SJSA1 (cell line): ENCODE measurements around the gene BCL6B. TPM values are rescaled to one million over a fixed set of nuclear protein-coding genes. Genes with fewer than 3 reads are reported as not detected.
A peak's percentile ranks its signal among the peaks of the same experiment; 100 is the strongest.

Experiments used
- DNase-seq, 2 experiments: peaks; one replicate each; pipeline ENCODE4 v3.0.0-alpha.2; 2015 to 2020; ENCODE audit warnings: low spot score in 2 of 2, low read depth in 1 of 2
- H3K27ac ChIP-seq: fragments of 250-450 bp; sonication (Bioruptor Pico); 2 replicates; pipeline ENCODE4 v1.5.1; 2020; ENCODE audit warnings: mild to moderate bottlenecking, moderate library complexity
- H3K27me3 ChIP-seq: fragments of 250-450 bp; sonication (Bioruptor Pico); replicated peaks from 2 replicates; pipeline ENCODE4 v1.5.1; 2020; ENCODE audit warnings: mild to moderate bottlenecking, moderate library complexity
- H3K36me3 ChIP-seq: fragments of 250-450 bp; sonication (Bioruptor Pico); 2 replicates; pipeline ENCODE4 v1.5.1; 2020; ENCODE audit warnings: mild to moderate bottlenecking
- H3K4me1 ChIP-seq: fragments of 250-450 bp; sonication (Bioruptor Pico); replicated peaks from 2 replicates; pipeline ENCODE4 v1.6.1; 2021; ENCODE audit warnings: mild to moderate bottlenecking
- H3K4me3 ChIP-seq: fragments of 250-450 bp; sonication (Bioruptor Pico); 2 replicates; pipeline ENCODE4 v1.5.1; 2020; ENCODE audit warnings: mild to moderate bottlenecking
- H3K9me3 ChIP-seq: fragments of 250-450 bp; sonication (Bioruptor Pico); replicated peaks from 2 replicates; pipeline ENCODE4 v1.5.1; 2020; ENCODE audit warnings: mild to moderate bottlenecking
- total RNA-seq: library from RNA; depleted of rRNA; stranded (reverse); fragments of >200 nt; shearing (Covaris generic); gene quantifications from 2 replicates; pipeline ENCODE4 v1.2.3, GENCODE V29; 2014

Gene BCL6B
- total RNA-seq, 1 experiment from 2014 or later = not detected

GRCh38 chr17:7016886-7017826 is 5.7 kb upstream of the BCL6B start:
- no peak overlapping the region for H3K27ac ChIP-seq

GRCh38 chr17:7017827-7018200 is 5.0 kb upstream of the BCL6B start:
- H3K27me3 ChIP-seq = no peaks in the 10 kb centered on the region
- peaks cover 45% of the 10 kb centered on the region for H3K4me1 ChIP-seq
- no peak for DNase-seq
- no peak overlapping the region for H3K4me3 ChIP-seq
- H3K36me3 ChIP-seq = peaks cover 16% of the 10 kb centered on the region
- H3K27ac ChIP-seq = no peak overlapping the region
- H3K9me3 ChIP-seq = no peaks in the 10 kb centered on the region

More at GRCh38 chr17:7016886-7017826, 5.7 kb upstream of the BCL6B start:
- H3K27me3 ChIP-seq = no peaks in the 10 kb centered on the region
- H3K9me3 ChIP-seq = no peaks in the 10 kb centered on the region
- H3K4me3 ChIP-seq = no peak overlapping the region
- DNase-seq = no peak
- peaks cover 41% of the 10 kb centered on the region for H3K4me1 ChIP-seq
- peaks cover 16% of the 10 kb centered on the region for H3K36me3 ChIP-seq

GRCh38 chr17:7018331-7018964 is 4.4 kb upstream of the BCL6B start:
- H3K4me3 ChIP-seq = no peak overlapping the region
- H3K27me3 ChIP-seq = no peaks in the 10 kb centered on the region
- no peaks in the 10 kb centered on the region for H3K9me3 ChIP-seq
- peaks cover 16% of the 10 kb centered on the region for H3K36me3 ChIP-seq
- peaks cover 42% of the 10 kb centered on the region for H3K4me1 ChIP-seq
- DNase-seq = no peak
- H3K27ac ChIP-seq = no peak overlapping the region

GRCh38 chr17:7019367-7019766 is 3.5 kb upstream of the BCL6B start:
- Histone ChIP-seq H3K36me3 (peaks cover 7% of the 10 kb centered on the region), H3K27ac (peak overlapping the region; percentile 61), H3K4me1 (peaks cover 34% of the 10 kb centered on the region), H3K4me3 (no peak overlapping the region), H3K27me3 (no peaks in the 10 kb centered on the region), H3K9me3 (no peaks in the 10 kb centered on the region)
- no peak for DNase-seq

GRCh38 chr17:7019839-7020519 is 2.9 kb upstream of the BCL6B start:
- Histone ChIP-seq H3K36me3 (peaks cover 6% of the 10 kb centered on the region; the same call in 1 of the 2 replicates), H3K9me3 (no peaks in the 10 kb centered on the region), H3K27me3 (no peaks in the 10 kb centered on the region), H3K4me3 (peak overlapping the region; percentile 20), H3K27ac (peak overlapping the region; percentile 61), H3K4me1 (peaks cover 34% of the 10 kb centered on the region)
- peak in 1 of 2 experiments; percentile 50 for DNase-seq

- peaks cover 6% of the 10 kb centered on the region; the same call in 1 of the 2 replicates for H3K36me3 ChIP-seq
- no peak overlapping the region for H3K27ac ChIP-seq
- peaks cover 23% of the 10 kb centered on the region for H3K4me1 ChIP-seq
- no peaks in the 10 kb centered on the region for H3K27me3 ChIP-seq
- H3K4me3 ChIP-seq = no peak overlapping the region
- no peaks in the 10 kb centered on the region for H3K9me3 ChIP-seq
- DNase-seq = no peak
Observed at GRCh38 chr17:7020894-7021664, 1.8 kb upstream of the BCL6B start.

- H3K36me3 ChIP-seq = peaks cover 1% of the 10 kb centered on the region; the same call in 1 of the 2 replicates
- H3K27me3 ChIP-seq = no peaks in the 10 kb centered on the region
- peaks cover 22% of the 10 kb centered on the region for H3K4me1 ChIP-seq
- DNase-seq = peak; percentile 64 to 71
- H3K9me3 ChIP-seq = no peaks in the 10 kb centered on the region
- peak overlapping the region; percentile 23 for H3K4me3 ChIP-seq
- no peak overlapping the region for H3K27ac ChIP-seq
Observed at GRCh38 chr17:7021993-7022778, 664 bp upstream of the BCL6B start.

- no peaks in the 10 kb centered on the region for H3K36me3 ChIP-seq
- peaks cover 22% of the 10 kb centered on the region for H3K4me1 ChIP-seq
- no peak overlapping the region for H3K27ac ChIP-seq
- no peak overlapping the region for H3K4me3 ChIP-seq
- no peaks in the 10 kb centered on the region for H3K27me3 ChIP-seq
- no peak for DNase-seq
- H3K9me3 ChIP-seq = no peaks in the 10 kb centered on the region
Observed at GRCh38 chr17:7023576-7024401, 939 bp downstream of the BCL6B start.

- H3K9me3 ChIP-seq = no peaks in the 10 kb centered on the region
- peaks cover 20% of the 10 kb centered on the region for H3K4me1 ChIP-seq
- no peak overlapping the region for H3K27ac ChIP-seq
Observed at GRCh38 chr17:7024402-7024785, 1.5 kb downstream of the BCL6B start.

GRCh38 chr17:7025245-7025644 is 2.4 kb downstream of the BCL6B start:
- Histone ChIP-seq H3K27ac (no peak overlapping the region), H3K4me1 (peaks cover 11% of the 10 kb centered on the region), H3K9me3 (no peaks in the 10 kb centered on the region), H3K4me3 (no peak overlapping the region), H3K27me3 (no peaks in the 10 kb centered on the region), H3K36me3 (no peaks in the 10 kb centered on the region)
- no peak for DNase-seq

More at GRCh38 chr17:7024402-7024785, 1.5 kb downstream of the BCL6B start:
- H3K27me3 ChIP-seq = no peaks in the 10 kb centered on the region
- no peak for DNase-seq
- no peaks in the 10 kb centered on the region for H3K36me3 ChIP-seq
- H3K4me3 ChIP-seq = no peak overlapping the region

- H3K9me3 ChIP-seq = no peaks in the 10 kb centered on the region
- peaks cover 9% of the 10 kb centered on the region for H3K4me1 ChIP-seq
- no peak overlapping the region for H3K4me3 ChIP-seq
- H3K27me3 ChIP-seq = no peaks in the 10 kb centered on the region
- H3K36me3 ChIP-seq = no peaks in the 10 kb centered on the region
- no peak overlapping the region for H3K27ac ChIP-seq
- no peak for DNase-seq
Observed at GRCh38 chr17:7026471-7027115, 3.7 kb downstream of the BCL6B start.

- Histone ChIP-seq H3K36me3 (no peaks in the 10 kb centered on the region), H3K27ac (no peak overlapping the region), H3K27me3 (no peaks in the 10 kb centered on the region), H3K4me3 (no peak overlapping the region), H3K9me3 (no peaks in the 10 kb centered on the region), H3K4me1 (peaks cover 2% of the 10 kb centered on the region)
- no peak for DNase-seq
Observed at GRCh38 chr17:7027335-7027734, 4.5 kb downstream of the BCL6B start.
